Stomach smooth muscle (tissue), 2 donors: Measurements from ENCODE around the gene SEMA3D.

Experiments used
- H3K27ac ChIP-seq: one replicate; pipeline ENCODE4 v1.7.0; 2013; ENCODE audit warnings: mild to moderate bottlenecking, low read length, inconsistent platforms
- H3K27me3 ChIP-seq, 2 donors: one replicate each; pipeline ENCODE4 v1.7.0; 2013; ENCODE audit warnings: low read length in 2 of 2; ENCODE audit not compliant: insufficient read depth in 2 of 2, control insufficient read depth in 1 of 2
- H3K36me3 ChIP-seq, 2 donors: one replicate each; pipeline ENCODE4 v1.7.0; 2013; ENCODE audit warnings: low read length in 2 of 2; ENCODE audit not compliant: control insufficient read depth in 2 of 2, insufficient read depth in 2 of 2
- H3K4me1 ChIP-seq: one replicate; pipeline ENCODE4 v1.7.0; 2013; ENCODE audit warnings: low read length; ENCODE audit not compliant: control insufficient read depth, insufficient read depth
- H3K4me3 ChIP-seq, 2 donors: one replicate each; pipeline ENCODE4 v1.7.0; 2013; ENCODE audit warnings: low read length in 2 of 2
- H3K9ac ChIP-seq, 2 donors: one replicate each; pipeline ENCODE4 v1.7.0; 2013; ENCODE audit warnings: low read length in 2 of 2, mild to moderate bottlenecking in 1 of 2
- H3K9me3 ChIP-seq, 2 donors: one replicate each; pipeline ENCODE4 v1.7.0; 2013; ENCODE audit warnings: low read length in 2 of 2; ENCODE audit not compliant: control insufficient read depth in 2 of 2
- donor health status: healthy.
- donor health status: Pancreatic carcinoma.

Gene SEMA3D

DNA sequence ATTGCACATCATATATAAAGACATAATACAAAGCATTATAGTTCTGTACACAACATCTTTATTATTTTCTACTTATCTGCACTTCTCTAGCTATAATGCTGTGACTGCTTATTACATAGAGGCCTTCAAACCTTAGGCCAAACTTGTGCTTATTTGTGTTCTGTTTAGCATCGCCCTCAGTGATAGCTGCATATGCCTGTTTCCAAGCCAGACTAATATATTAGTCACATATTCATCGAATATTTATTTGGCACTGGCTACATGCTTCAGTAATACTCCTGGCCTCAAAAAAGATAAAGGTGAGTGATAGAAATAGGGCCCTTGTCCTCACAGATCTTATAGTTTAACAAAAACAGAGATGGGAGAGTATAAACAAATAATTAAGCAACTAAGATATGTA, 30.2 kb upstream of the SEMA3D start:
- H3K4me1 ChIP-seq = no peaks in the 10 kb centered on the region
- no peaks in the 10 kb centered on the region for H3K27me3 ChIP-seq
- H3K36me3 ChIP-seq = no peaks in the 10 kb centered on the region
- no peak overlapping the region for H3K4me3 ChIP-seq
- H3K27ac ChIP-seq = no peak overlapping the region
- H3K9me3 ChIP-seq = no peaks in the 10 kb centered on the region
- no peak overlapping the region for H3K9ac ChIP-seq

DNA sequence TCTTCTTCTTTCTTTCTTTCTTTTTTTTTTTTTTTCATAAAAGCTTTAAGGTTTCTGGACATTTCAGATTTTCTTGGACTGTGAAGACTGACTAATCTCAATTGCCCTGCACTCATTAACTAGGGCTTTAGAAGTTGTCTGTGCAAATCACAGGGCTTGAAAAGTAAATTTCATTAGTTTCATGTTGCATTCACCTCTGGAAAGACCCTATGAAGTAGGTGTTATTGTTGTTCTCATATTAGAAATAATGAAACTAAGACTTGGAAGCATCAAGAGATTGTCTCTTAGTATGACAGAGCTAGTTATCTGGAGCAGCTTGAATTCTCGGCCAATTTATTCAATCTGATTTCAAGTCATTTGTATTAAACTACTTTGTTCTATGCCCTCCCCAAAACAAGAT, 28.2 kb upstream of the SEMA3D start:
- no peaks in the 10 kb centered on the region for H3K4me1 ChIP-seq
- H3K27ac ChIP-seq = no peak overlapping the region
- no peak overlapping the region for H3K9ac ChIP-seq
- no peaks in the 10 kb centered on the region for H3K36me3 ChIP-seq
- no peaks in the 10 kb centered on the region for H3K27me3 ChIP-seq
- no peak overlapping the region for H3K4me3 ChIP-seq
- H3K9me3 ChIP-seq = no peaks in the 10 kb centered on the region

DNA sequence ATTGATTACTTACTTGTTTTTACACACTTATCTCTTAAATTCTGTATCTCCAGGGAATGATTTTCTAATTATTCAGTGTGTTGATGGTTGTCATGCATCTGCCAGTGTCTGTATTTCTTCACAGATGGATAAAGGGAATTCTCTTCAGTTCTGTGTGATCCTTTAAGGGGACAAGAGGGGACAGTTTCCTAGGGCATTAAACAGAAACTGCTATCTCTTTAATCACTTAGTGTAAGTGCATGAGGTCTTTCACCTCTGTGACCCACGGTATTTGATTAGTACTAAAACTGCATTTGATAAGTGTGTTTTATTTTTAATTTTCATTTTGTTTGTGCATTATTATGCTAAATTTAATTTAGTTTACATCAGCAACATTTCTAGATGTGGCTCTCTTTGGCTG, 26.6 kb upstream of the SEMA3D start:
- H3K9me3 ChIP-seq = no peaks in the 10 kb centered on the region
- H3K27ac ChIP-seq = no peak overlapping the region
- no peak overlapping the region for H3K9ac ChIP-seq
- H3K27me3 ChIP-seq = no peaks in the 10 kb centered on the region
- H3K36me3 ChIP-seq = no peaks in the 10 kb centered on the region
- H3K4me3 ChIP-seq = no peak overlapping the region
- no peaks in the 10 kb centered on the region for H3K4me1 ChIP-seq

DNA sequence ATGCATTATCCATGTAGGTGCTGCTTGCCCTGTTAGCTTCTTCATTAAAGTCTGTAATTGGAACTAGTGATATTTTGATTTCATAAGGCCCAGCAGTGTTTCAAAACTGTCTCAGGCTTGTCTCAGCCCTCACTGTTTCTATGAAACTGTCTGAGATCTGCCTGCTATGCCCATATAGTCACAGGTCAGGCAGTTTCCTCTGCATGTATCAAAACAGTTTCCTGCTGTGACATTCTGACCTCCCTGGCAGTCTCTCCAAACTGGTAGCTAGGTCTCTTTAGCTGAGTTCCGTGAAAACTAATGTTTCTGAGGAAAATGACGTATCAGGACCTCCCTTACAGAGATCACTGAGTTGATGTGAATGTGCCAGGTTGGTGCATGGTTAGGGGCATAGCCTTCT, 18.9 kb upstream of the SEMA3D start:
- no peaks in the 10 kb centered on the region for H3K9me3 ChIP-seq
- no peak overlapping the region for H3K27ac ChIP-seq
- H3K4me1 ChIP-seq = no peaks in the 10 kb centered on the region
- H3K36me3 ChIP-seq = no peaks in the 10 kb centered on the region
- no peak overlapping the region for H3K9ac ChIP-seq
- H3K4me3 ChIP-seq = no peak overlapping the region
- no peaks in the 10 kb centered on the region for H3K27me3 ChIP-seq

DNA sequence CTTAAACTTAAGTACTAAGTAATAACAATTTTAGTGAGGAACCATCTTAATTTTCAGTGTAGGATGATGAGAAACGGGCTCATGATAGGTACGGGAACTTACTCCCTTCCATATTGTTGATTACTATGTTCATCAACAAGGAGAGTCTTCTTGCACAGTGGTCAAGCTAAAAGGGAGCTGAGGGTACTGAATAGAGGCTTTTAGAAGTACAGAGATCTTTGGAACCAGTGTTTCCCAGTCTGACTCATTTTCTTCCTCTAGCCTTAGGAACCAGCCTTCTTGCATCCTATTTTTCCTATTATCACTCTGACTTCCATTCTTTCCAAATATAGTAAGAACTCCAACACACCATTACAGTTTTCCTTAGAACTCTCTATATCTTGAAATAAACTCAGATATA, 17.6 kb upstream of the SEMA3D start:
- Histone ChIP-seq H3K27me3 (no peaks in the 10 kb centered on the region), H3K9ac (no peak overlapping the region), H3K27ac (no peak overlapping the region), H3K9me3 (no peaks in the 10 kb centered on the region), H3K4me1 (no peaks in the 10 kb centered on the region), H3K36me3 (no peaks in the 10 kb centered on the region), H3K4me3 (no peak overlapping the region)

DNA sequence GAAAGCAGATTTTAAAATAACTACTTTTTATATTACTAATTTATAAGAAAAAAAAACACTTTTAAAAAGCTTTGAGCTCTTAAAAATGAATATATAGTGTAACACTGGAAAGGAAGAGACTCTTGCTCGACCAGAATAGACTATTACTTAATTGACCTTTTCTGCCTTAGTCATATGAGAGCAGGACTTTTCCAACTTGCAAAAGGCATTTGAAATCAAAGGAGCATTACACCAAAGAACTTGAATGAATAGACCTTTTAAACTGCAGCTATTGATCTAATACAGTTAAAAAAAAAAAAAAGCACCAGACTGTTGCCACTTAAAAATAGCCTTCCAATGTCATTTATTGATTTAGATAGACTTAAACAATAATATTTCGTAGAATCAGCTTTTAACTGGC, 17.2 kb upstream of the SEMA3D start:
- Histone ChIP-seq H3K4me1 (no peaks in the 10 kb centered on the region), H3K9ac (no peak overlapping the region), H3K27ac (no peak overlapping the region), H3K36me3 (no peaks in the 10 kb centered on the region), H3K27me3 (no peaks in the 10 kb centered on the region), H3K4me3 (no peak overlapping the region), H3K9me3 (no peaks in the 10 kb centered on the region)

DNA sequence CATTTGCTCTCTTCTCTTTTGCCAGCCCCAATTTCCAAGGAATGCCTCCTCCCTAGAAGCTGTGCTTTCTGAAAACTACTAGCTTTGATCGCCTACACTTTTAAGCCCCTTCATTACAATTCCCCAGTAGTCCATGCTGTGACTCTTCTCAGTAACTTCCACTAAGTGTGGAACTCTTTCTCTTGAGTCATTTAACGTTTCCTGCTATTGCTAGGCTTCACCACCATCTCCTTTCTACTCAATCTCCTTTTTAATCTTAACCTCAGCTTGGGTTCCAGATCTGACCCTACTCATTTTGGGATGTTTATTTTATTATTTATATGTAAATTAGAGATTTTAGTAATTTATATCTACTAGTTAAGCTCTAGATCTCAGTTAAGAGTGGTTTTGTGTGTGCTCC, 14.4 kb upstream of the SEMA3D start:
- H3K4me1 ChIP-seq = no peaks in the 10 kb centered on the region
- no peak overlapping the region for H3K9ac ChIP-seq
- H3K9me3 ChIP-seq = no peaks in the 10 kb centered on the region
- H3K27ac ChIP-seq = no peak overlapping the region
- H3K27me3 ChIP-seq = no peaks in the 10 kb centered on the region
- no peaks in the 10 kb centered on the region for H3K36me3 ChIP-seq
- no peak overlapping the region for H3K4me3 ChIP-seq

DNA sequence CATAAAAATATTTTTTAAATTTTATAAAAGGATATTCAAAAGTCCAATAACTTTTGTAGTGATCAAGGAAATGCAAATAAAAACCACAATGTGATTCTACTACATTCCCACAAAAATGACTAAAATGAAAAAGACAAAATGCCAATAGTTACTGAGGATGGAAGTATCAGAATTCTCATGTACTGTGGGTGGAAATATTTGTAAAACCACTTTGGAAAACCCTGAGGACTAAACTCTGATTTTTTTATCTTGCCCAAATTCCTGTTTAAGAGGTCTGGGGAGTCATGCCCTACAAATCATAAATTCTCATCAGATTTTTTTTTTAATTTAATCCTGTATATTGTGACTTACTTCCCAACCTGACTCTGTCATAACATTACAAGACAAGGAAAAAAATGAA, 9.8 kb upstream of the SEMA3D start:
- Histone ChIP-seq H3K9me3 (no peaks in the 10 kb centered on the region), H3K4me1 (no peaks in the 10 kb centered on the region), H3K9ac (no peak overlapping the region), H3K4me3 (no peak overlapping the region), H3K27ac (no peak overlapping the region), H3K27me3 (no peaks in the 10 kb centered on the region), H3K36me3 (no peaks in the 10 kb centered on the region)

DNA sequence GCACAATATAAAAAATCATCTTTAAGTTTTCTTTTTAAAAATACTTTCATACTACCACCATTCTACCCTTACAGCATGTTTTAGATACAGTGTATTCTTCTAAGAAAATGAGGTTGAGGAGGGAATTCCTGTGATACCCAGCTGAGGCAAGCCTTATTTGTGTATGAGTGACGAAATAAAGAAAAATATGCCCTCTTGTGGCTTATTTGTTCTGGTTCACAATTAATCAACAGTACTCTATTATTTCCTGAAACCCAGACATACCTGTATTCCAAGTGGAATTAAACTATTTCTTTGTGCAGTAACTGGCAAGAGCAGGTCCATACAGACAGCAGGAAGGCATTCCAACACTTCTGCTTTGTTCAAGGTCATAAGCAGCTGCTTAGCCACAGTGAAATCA, 4.5 kb upstream of the SEMA3D start:
- Histone ChIP-seq H3K36me3 (no peaks in the 10 kb centered on the region), H3K9me3 (no peaks in the 10 kb centered on the region), H3K9ac (no peak overlapping the region), H3K27me3 (peaks cover 0 to 27% of the 10 kb centered on the region in 2 donors), H3K4me3 (no peak overlapping the region), H3K4me1 (peaks cover 6% of the 10 kb centered on the region), H3K27ac (no peak overlapping the region)

DNA sequence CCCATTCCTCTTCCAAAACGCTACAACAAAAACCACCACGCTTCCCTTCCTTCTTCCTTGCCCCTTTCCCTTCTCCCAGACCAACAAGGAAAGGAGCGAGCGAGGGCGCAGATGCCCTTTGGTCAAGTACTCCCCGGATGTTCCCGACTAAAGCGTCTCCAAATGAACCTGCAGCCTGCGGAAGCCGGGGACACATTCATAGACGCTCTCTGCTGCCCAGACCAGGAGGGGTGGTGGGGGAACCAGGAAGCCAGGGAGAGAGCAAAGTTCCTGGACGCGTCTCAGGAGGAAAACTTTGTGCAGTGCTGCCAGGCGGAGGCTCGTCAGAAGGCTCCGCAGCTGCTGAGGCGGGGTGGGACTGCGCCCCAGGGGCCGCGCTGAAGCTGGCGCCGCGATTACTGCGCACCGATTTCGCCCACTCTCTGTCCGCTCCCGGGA, 754 bp downstream of the SEMA3D start:
- H3K27ac ChIP-seq = no peak overlapping the region
- peak overlapping the region; percentile 74 to 83 for H3K4me3 ChIP-seq
- no peaks in the 10 kb centered on the region for H3K9me3 ChIP-seq
- H3K9ac ChIP-seq = no peak overlapping the region
- H3K27me3 ChIP-seq = peaks cover 0 to 27% of the 10 kb centered on the region in 2 donors
- H3K36me3 ChIP-seq = no peaks in the 10 kb centered on the region
- H3K4me1 ChIP-seq = peaks cover 6% of the 10 kb centered on the region

DNA sequence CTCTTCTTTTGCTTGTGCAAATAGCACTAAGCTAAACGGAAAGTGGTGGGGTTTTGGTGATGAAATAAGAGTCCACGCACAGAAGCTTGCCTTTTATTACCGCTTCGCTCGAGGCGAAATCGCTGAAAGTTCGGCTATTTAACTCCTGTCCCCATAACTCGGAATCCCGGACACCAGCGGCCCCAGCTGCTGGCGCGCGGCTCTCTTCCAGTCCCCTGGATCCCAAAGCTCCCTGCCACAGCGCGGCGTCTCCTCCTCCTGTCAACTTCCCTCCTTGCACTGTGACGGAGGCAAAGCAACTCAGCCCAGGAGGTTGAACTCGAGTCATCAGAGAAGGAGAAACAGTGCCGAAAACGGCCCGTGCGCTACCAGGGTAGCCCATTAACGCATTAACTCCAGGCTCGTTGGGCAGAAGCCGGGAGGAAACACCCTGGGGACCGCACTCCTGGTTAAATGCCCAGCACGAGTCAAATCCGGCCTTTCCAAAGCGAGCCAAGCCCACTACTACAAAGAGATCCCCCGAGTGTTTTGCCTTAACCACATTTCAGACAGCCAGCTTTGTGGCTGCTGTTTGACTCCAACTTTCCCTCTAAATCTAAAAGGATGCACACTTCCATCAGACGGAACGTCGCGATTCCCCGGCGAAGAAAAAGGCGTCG, 1.3 kb downstream of the SEMA3D start:
- Histone ChIP-seq H3K27me3 (peaks cover 0 to 25% of the 10 kb centered on the region in 2 donors), H3K9ac (no peak overlapping the region)

More for the DNA sequence above, 1.3 kb downstream of the SEMA3D start:
- H3K4me1 ChIP-seq = peaks cover 6% of the 10 kb centered on the region
- no peaks in the 10 kb centered on the region for H3K9me3 ChIP-seq
- H3K27ac ChIP-seq = no peak overlapping the region
- H3K36me3 ChIP-seq = no peaks in the 10 kb centered on the region
- peak overlapping the region; percentile 74 to 83 for H3K4me3 ChIP-seq
